Epithelial cell of proximal tubule (primary cell): Measurements from ENCODE around the gene UFSP2. TPM values are rescaled to one million over a fixed set of nuclear protein-coding genes. Genes with fewer than 3 reads are reported as not detected.

Experiments
- DNase-seq: peaks from one replicate; pipeline ENCODE4 v3.0.0-alpha.2; 2011; ENCODE audit warnings: low read depth
- H3K4me3 ChIP-seq: 2 replicates; pipeline ENCODE4 v1.5.1; 2011; ENCODE audit warnings: low read depth, mild to moderate bottlenecking, low read length
- CTCF ChIP-seq: conservative IDR thresholded peaks from 2 replicates; pipeline ENCODE4 v1.5.1; 2012; ENCODE audit warnings: low read depth, mild to moderate bottlenecking, low read length
- total RNA-seq: library from RNA; depleted of rRNA; stranded (reverse); fragments of >200 nt; gene quantifications from 2 replicates; pipeline ENCODE4 v1.2.3, GENCODE V29; 2015

UFSP2 gene
- total RNA-seq, 1 donor from 2014 or later = 28.9 TPM

DNA sequence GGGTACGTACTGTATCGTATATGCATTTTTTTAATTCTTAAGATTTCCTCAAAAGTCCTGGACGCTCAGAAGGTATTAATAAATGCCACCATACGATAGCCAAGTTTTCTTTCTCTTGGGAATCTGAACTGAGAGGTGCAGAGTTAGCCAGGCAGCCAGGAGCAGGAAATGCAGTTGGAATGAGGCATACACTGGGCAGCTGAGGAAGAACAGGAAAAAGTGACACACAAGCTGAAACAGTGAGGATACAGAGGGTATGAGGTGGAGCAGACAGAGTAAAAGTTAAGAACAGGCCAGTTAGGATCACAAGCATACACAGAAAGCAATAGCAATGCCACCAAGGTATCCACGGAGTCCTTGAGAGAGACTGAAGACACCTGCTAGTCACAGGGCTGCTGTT is 13.4 kb downstream of the UFSP2 start:
- TF ChIP-seq CTCF = no peak
- no peak for DNase-seq
- H3K4me3 ChIP-seq = no peak overlapping the region

DNA sequence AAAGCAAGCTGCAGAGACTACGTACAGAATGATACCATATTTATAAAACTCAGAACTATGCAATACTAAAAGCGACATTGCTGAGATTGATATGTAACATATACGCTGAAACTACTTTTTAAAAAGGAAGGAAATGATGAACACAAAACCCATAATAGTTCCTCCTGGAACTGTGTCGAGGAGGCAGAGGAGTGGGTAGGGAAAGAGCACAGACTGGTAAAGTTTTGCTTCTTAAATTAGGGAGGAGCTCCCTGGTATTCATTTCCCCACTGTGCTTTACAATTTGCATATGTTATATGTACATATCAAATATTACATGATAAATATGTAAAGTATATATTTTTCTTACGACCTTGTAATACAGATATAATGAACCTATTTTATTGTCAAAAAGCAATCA is 13.9 kb downstream of the UFSP2 start:
- no peak for DNase-seq
- no peak for TF ChIP-seq CTCF

DNA sequence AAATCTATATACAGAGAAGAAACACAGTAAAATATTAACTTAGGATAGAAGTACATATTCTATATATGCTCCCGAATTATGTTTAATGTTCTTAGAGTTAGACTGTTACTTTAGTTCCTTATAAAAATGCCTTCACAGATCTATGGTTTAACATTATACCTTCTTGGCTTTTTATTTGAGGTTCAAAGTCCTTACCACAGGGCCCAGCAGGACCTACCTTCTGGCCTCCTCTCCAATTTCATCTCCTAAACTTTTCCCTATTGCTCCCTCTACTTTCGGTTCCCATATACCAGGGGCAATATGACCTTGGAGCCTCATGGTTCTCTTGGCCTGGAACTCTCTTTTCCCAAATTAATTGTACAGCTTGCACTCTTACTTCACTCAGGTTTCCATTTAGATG is 17.3 kb downstream of the UFSP2 start:
- TF ChIP-seq CTCF = no peak
- no peak overlapping the region for H3K4me3 ChIP-seq
- DNase-seq = no peak

More for the DNA sequence above, 13.9 kb downstream of the UFSP2 start:
- H3K4me3 ChIP-seq = no peak overlapping the region

DNA sequence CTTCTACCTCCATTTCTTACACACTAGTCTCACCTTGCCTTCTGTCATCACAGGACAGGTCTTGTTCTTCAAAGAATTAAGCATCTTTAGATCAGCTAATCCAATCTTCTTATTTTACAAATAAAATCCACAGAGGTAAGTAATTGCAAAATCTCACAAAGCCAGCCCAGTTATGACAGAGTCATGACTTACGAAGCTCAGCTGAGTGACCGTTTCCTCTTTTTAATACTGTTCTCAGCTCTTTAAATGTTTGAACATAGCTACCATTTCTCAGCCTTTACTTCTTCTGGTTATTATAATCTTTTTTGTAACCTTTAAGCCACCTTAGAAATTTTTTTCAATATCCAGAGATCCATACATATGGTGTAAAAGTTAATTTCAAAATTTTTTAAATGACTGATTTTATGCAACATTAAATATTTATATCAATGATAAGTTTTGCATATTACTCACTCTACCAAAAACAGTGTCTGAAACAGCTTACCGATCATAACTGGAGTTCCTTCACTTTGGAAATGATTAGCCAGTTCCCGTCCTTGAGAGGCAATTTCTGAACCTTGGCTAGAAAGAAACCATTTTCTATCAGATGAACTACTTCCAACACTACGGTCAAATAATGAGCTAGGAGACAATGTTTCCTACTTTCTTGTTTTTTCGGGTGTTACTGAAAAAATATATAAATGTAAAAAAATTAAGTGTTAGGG is 20.3 kb downstream of the UFSP2 start:
- no peak for DNase-seq
- TF ChIP-seq CTCF = no peak
- H3K4me3 ChIP-seq = no peak overlapping the region

GRCh38 chr4:185404031-185404430 is 21.7 kb downstream of the UFSP2 start:
- TF ChIP-seq CTCF = no peak
- DNase-seq = no peak

GRCh38 chr4:185399466-185399865 is 26.3 kb downstream of the UFSP2 start:
- no peak for DNase-seq
- peak overlapping the region; percentile 16 for H3K4me3 ChIP-seq
- TF ChIP-seq CTCF = no peak

More at GRCh38 chr4:185404031-185404430, 21.7 kb downstream of the UFSP2 start:
- no peak overlapping the region for H3K4me3 ChIP-seq

GRCh38 chr4:185398618-185399017 is 27.1 kb downstream of the UFSP2 start:
- peak overlapping the region; percentile 16 for H3K4me3 ChIP-seq
- TF ChIP-seq CTCF = no peak
- no peak for DNase-seq
